DND-41 (cell line): ENCODE results near the gene TUB.

ENCODE experiments used
- EZH2 ChIP-seq: IDR thresholded peaks from 3 replicates; pipeline ENCODE4 v1.6.1; 2012; ENCODE audit warnings: borderline replicate concordance, low read depth, mild to moderate bottlenecking, moderate library complexity, low read length, inconsistent platforms; ENCODE audit not compliant: severe bottlenecking
- TF ChIP-seq, protein P1 (sequence below): IDR thresholded peaks from 2 replicates; pipeline ENCODE4 v1.5.1; 2012; ENCODE audit warnings: borderline replicate concordance, low read length, moderate library complexity, mild to moderate bottlenecking; ENCODE audit not compliant: poor library complexity, severe bottlenecking; ENCODE audit errors: extremely low read depth

DNA sequence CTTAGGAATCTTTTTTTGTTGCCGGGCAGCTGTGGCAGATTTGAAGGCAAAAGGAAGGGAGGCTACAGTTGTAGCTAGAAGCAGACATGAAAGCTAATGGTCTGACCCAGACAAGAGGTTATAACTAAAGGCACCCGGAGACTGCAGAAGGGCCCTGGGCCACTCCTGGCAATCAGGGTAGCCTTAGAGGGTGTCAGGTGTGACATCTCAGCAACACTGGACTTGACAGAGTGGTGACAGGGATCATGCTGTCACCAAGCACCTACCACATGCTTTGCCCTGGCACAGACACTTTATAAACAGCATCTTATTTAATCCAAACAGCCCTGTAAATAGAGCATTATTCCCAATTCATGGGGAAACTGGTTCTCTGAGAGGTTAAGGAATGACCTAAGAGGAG, 25.7 kb downstream of the TUB start:
- no peak for TF ChIP-seq EZH2
- TF ChIP-seq, protein P1, sequence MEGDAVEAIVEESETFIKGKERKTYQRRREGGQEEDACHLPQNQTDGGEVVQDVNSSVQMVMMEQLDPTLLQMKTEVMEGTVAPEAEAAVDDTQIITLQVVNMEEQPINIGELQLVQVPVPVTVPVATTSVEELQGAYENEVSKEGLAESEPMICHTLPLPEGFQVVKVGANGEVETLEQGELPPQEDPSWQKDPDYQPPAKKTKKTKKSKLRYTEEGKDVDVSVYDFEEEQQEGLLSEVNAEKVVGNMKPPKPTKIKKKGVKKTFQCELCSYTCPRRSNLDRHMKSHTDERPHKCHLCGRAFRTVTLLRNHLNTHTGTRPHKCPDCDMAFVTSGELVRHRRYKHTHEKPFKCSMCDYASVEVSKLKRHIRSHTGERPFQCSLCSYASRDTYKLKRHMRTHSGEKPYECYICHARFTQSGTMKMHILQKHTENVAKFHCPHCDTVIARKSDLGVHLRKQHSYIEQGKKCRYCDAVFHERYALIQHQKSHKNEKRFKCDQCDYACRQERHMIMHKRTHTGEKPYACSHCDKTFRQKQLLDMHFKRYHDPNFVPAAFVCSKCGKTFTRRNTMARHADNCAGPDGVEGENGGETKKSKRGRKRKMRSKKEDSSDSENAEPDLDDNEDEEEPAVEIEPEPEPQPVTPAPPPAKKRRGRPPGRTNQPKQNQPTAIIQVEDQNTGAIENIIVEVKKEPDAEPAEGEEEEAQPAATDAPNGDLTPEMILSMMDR: no peak
